ENCODE results near the gene TMPRSS11E. TPM values are rescaled to one million over a fixed set of nuclear protein-coding genes. Genes with fewer than 3 reads are reported as not detected.

Gene TMPRSS11E
- total and polyA plus RNA-seq, 7 experiments from 2014 or later: not detected

DNA sequence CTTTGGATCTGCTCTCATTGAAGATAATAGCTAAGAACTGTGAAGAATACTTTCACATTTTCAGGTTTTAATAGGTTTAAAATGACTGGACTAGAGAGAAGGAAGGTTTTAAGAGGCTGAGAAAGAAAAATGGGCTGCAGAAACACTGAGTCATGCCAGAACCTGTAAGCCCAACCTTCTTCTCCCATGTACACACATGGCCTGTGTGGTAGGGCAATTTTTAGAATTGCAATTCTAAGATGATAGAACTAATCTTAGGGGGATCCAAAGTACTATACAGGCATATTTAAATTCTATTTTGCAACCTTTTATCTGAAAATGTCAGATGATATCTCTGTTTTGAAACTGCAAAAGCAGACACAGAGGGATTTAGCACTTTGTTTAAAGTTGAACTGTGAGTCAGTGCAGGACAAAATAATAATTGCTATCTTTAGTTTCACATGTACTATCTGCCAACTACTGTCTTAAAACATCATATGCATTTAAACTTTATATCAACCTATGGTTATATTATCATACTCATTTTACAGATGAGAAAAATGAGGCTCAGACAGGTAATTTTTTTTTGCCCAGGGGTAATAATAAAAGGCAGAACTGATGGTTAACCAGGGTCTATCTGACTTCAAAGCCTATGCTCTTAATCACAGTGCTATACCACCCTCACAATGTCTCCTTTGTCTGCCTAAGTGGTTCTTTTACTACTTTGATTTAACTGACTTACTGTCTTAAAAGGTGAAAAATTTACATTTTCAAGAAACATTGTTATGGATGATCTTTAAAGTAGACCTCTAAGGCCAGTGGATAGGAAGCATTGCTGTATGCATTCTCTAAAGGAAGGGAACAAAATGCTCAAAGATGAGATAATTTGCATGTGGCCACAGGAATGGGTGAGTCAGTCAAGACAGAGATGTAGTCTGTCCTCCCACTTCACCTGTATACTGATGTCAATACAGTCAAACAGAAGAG is 4.3 kb downstream of the TMPRSS11E start:
- no peaks in the 10 kb centered on the region for H3K36me3 ChIP-seq (ENCODE audit: control insufficient read depth in 2 of 3, insufficient read depth in 3 of 3, low read length in 3 of 3)
- H3K9me3 ChIP-seq (ENCODE audit: control insufficient read depth in 2 of 3, low read length in 3 of 3): no peaks in the 10 kb centered on the region
- no peak overlapping the region for H3K27ac ChIP-seq (ENCODE audit: low read depth, low read length)
- H3K9me3 Mint-ChIP-seq: no peaks in the 10 kb centered on the region
- ChIA-PET CTCF (no interaction called here), POLR2A (no interaction called here)
- H3K4me1 ChIP-seq (ENCODE audit: control insufficient read depth in 2 of 2, insufficient read depth in 2 of 2, low read length in 2 of 2): no peaks in the 10 kb centered on the region
- no peak overlapping the region for H3K4me3 ChIP-seq (ENCODE audit: low read length)
- no peak for ATAC-seq
- no peak overlapping the region for H3K27ac Mint-ChIP-seq
- H3K27me3 ChIP-seq (ENCODE audit: control insufficient read depth in 2 of 2, insufficient read depth in 2 of 2, low read length in 2 of 2): no peaks in the 10 kb centered on the region
- H3K27me3 Mint-ChIP-seq: peaks cover 0 to 10% (median 0%) of the 10 kb centered on the region in 5 donors
- DNase-seq: no peak
- intact Hi-C loops (cut with micrococcal nuclease): no loop called here
- no peak overlapping the region for H3K4me3 Mint-ChIP-seq
- H3K36me3 Mint-ChIP-seq: peaks cover 0 to 2% (median 0%) of the 10 kb centered on the region in 5 donors
- H3K4me1 Mint-ChIP-seq: peaks cover 6 to 49% (median 30%) of the 10 kb centered on the region in 7 donors

DNA sequence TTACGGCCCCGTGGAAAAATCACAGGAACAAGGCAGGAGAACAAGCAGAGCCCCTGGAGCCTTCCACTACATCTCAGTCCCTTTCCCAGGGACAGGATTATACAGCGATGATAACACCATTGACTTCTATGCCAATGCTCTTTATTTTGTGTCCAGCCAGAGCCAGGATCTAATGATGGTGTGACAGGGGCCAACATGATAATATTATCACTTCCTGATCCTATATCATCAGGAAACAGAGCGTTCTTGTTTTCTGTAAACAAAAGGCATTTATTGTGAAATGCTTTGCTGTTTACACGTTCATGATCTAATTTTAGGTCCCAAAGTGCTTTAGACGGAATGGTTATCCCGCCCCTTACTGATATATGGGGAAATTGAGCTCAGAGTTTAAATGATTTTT is 12.8 kb downstream of the TMPRSS11E start:
- H3K36me3 ChIP-seq (ENCODE audit: control insufficient read depth in 2 of 3, insufficient read depth in 3 of 3, low read length in 3 of 3): no peaks in the 10 kb centered on the region
- Mint-ChIP-seq H3K4me3 (no peak overlapping the region), H3K9me3 (no peaks in the 10 kb centered on the region), H3K27me3 (peaks cover 0 to 12% (median 0%) of the 10 kb centered on the region in 5 donors), H3K4me1 (peaks cover under 1 to 15% (median 6%) of the 10 kb centered on the region in 7 donors), H3K36me3 (no peaks in the 10 kb centered on the region), H3K27ac (no peak overlapping the region)
- ATAC-seq: no peak
- CTCF ChIA-PET: no interaction called here
- POLR2A ChIA-PET: no interaction called here
- no peaks in the 10 kb centered on the region for H3K27me3 ChIP-seq (ENCODE audit: control insufficient read depth in 2 of 2, insufficient read depth in 2 of 2, low read length in 2 of 2)
- H3K4me1 ChIP-seq (ENCODE audit: control insufficient read depth in 2 of 2, insufficient read depth in 2 of 2, low read length in 2 of 2): no peaks in the 10 kb centered on the region
- intact Hi-C loops (cut with micrococcal nuclease): no loop called here
- no peak overlapping the region for H3K27ac ChIP-seq (ENCODE audit: low read depth, low read length)
- H3K4me3 ChIP-seq (ENCODE audit: low read length): no peak overlapping the region
- no peak for DNase-seq
- no peaks in the 10 kb centered on the region for H3K9me3 ChIP-seq (ENCODE audit: control insufficient read depth in 2 of 3, low read length in 3 of 3)

GRCh38 chr4:68461790-68462189 is 14.5 kb downstream of the TMPRSS11E start:
- H3K4me1 Mint-ChIP-seq: peaks cover 0 to 11% (median 4%) of the 10 kb centered on the region in 7 donors
- CTCF ChIA-PET: interaction anchor here (0.6 kb wide), 1 partner anchor 238 kb away, joined by 4 read pairs; no protein-coding TSS in a partner anchor
- Histone ChIP-seq H3K4me3 (ENCODE audit: low read length) (no peak overlapping the region), H3K27me3 (ENCODE audit: control insufficient read depth in 2 of 2, insufficient read depth in 2 of 2, low read length in 2 of 2) (no peaks in the 10 kb centered on the region), H3K36me3 (ENCODE audit: control insufficient read depth in 2 of 3, insufficient read depth in 3 of 3, low read length in 3 of 3) (no peaks in the 10 kb centered on the region), H3K27ac (ENCODE audit: low read depth, low read length) (no peak overlapping the region), H3K9me3 (ENCODE audit: control insufficient read depth in 2 of 3, low read length in 3 of 3) (no peaks in the 10 kb centered on the region), H3K4me1 (ENCODE audit: control insufficient read depth in 2 of 2, insufficient read depth in 2 of 2, low read length in 2 of 2) (no peaks in the 10 kb centered on the region)
- H3K4me3 Mint-ChIP-seq: no peak overlapping the region
- no peaks in the 10 kb centered on the region for H3K36me3 Mint-ChIP-seq
- POLR2A ChIA-PET: no interaction called here
- intact Hi-C loops (cut with micrococcal nuclease): no loop called here
- no peak overlapping the region for H3K27ac Mint-ChIP-seq
- DNase-seq (no peak), ATAC-seq (no peak)
- peaks cover 0 to 7% (median 0%) of the 10 kb centered on the region in 5 donors for H3K27me3 Mint-ChIP-seq
- H3K9me3 Mint-ChIP-seq: no peaks in the 10 kb centered on the region

DNA sequence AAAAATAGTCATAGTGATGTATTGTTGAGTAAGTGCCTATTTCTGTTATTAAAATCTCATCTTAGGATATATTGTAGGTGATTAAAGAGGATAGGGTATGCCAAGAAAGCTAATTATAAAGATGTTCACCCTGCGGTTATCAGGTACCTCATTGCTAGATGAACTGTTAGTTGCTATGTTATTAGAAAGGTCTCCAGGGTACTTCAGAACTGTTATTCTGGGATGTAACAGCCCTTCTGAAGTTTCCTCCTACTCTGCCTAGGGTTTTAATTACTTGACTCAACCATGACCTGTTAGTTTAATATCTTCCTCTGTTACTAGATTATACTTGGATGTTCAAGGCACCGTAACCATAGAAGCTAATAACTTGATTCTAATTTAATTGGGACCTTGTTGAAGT is 15.4 kb downstream of the TMPRSS11E start:
- H3K36me3 Mint-ChIP-seq: no peaks in the 10 kb centered on the region
- no peak for ATAC-seq
- intact Hi-C loops (cut with micrococcal nuclease): no loop called here

DNA sequence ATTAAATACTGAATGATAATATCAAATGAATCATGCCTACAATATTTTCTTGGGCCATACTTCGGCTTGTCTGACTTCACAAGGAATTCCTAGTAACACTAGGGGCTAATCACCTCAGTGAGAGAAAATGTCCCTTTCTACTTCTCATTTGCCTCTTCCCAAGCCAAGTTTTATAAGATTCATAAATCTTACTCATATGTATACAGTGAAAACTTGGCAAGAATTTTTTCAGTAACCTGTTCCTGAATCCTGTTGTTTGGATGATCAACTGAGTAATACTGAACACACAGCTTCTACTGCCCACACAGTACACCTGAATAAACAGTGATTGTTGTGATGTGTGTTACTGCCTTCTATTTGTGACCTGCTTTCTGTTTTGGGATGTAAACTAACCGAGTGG is 16.5 kb downstream of the TMPRSS11E start:
- ChIA-PET POLR2A (no interaction called here), CTCF (no interaction called here)
- intact Hi-C loops (cut with micrococcal nuclease): no loop called here
- ATAC-seq (no peak), DNase-seq (no peak)
- H3K27me3 Mint-ChIP-seq: peaks cover 0 to 5% (median 0%) of the 10 kb centered on the region in 5 donors
- no peaks in the 10 kb centered on the region for H3K9me3 Mint-ChIP-seq
- no peak overlapping the region for H3K4me3 Mint-ChIP-seq
- Histone ChIP-seq H3K4me3 (ENCODE audit: low read length) (no peak overlapping the region), H3K27me3 (ENCODE audit: control insufficient read depth in 2 of 2, insufficient read depth in 2 of 2, low read length in 2 of 2) (no peaks in the 10 kb centered on the region), H3K4me1 (ENCODE audit: control insufficient read depth in 2 of 2, insufficient read depth in 2 of 2, low read length in 2 of 2) (no peaks in the 10 kb centered on the region), H3K9me3 (ENCODE audit: control insufficient read depth in 2 of 3, low read length in 3 of 3) (no peaks in the 10 kb centered on the region), H3K27ac (ENCODE audit: low read depth, low read length) (no peak overlapping the region), H3K36me3 (ENCODE audit: control insufficient read depth in 2 of 3, insufficient read depth in 3 of 3, low read length in 3 of 3) (no peaks in the 10 kb centered on the region)
- no peaks in the 10 kb centered on the region for H3K36me3 Mint-ChIP-seq
- H3K4me1 Mint-ChIP-seq: peaks cover 0 to 11% (median 2%) of the 10 kb centered on the region in 7 donors
- H3K27ac Mint-ChIP-seq: peak overlapping the region in 1 of 9 donors; percentile 23

More for the DNA sequence above, 15.4 kb downstream of the TMPRSS11E start:
- ChIA-PET POLR2A (no interaction called here), CTCF (no interaction called here)
- Histone ChIP-seq H3K9me3 (ENCODE audit: control insufficient read depth in 2 of 3, low read length in 3 of 3) (no peaks in the 10 kb centered on the region), H3K4me1 (ENCODE audit: control insufficient read depth in 2 of 2, insufficient read depth in 2 of 2, low read length in 2 of 2) (no peaks in the 10 kb centered on the region), H3K27me3 (ENCODE audit: control insufficient read depth in 2 of 2, insufficient read depth in 2 of 2, low read length in 2 of 2) (no peaks in the 10 kb centered on the region), H3K36me3 (ENCODE audit: control insufficient read depth in 2 of 3, insufficient read depth in 3 of 3, low read length in 3 of 3) (no peaks in the 10 kb centered on the region), H3K27ac (ENCODE audit: low read depth, low read length) (no peak overlapping the region), H3K4me3 (ENCODE audit: low read length) (no peak overlapping the region)
- Mint-ChIP-seq H3K27me3 (peaks cover 0 to 5% (median 0%) of the 10 kb centered on the region in 5 donors), H3K4me1 (peaks cover 0 to 11% (median 2%) of the 10 kb centered on the region in 7 donors), H3K9me3 (no peaks in the 10 kb centered on the region), H3K27ac (no peak overlapping the region), H3K4me3 (no peak overlapping the region)
- no peak for DNase-seq

DNA sequence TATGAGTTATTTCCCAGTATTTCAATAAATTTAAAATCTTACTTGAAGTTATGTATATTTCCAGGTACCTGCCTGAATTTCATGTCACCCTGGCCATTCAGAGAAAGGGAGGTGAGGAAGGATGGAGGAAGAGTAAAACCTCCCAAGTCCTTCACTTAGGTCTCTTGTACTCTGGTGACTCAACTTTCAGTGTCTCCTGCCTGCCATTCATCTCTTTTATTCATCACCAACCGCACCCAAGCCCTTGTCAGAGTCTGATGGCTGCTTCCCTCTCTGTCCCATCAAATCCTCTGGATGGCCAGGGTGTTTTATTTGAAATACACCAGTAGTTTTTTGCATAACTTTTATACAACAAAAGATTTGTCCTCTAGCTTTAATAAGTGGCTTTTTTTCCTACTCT is 17.8 kb downstream of the TMPRSS11E start:
- Mint-ChIP-seq H3K27ac (no peak overlapping the region), H3K4me1 (peaks cover 6 to 19% (median 8%) of the 10 kb centered on the region in 7 donors), H3K4me3 (no peak overlapping the region), H3K27me3 (peaks cover 0 to 1% (median 0%) of the 10 kb centered on the region in 5 donors), H3K36me3 (no peaks in the 10 kb centered on the region), H3K9me3 (no peaks in the 10 kb centered on the region)
- Histone ChIP-seq H3K4me3 (ENCODE audit: low read length) (no peak overlapping the region), H3K27me3 (ENCODE audit: control insufficient read depth in 2 of 2, insufficient read depth in 2 of 2, low read length in 2 of 2) (no peaks in the 10 kb centered on the region), H3K9me3 (ENCODE audit: control insufficient read depth in 2 of 3, low read length in 3 of 3) (no peaks in the 10 kb centered on the region), H3K27ac (ENCODE audit: low read depth, low read length) (no peak overlapping the region), H3K36me3 (ENCODE audit: control insufficient read depth in 2 of 3, insufficient read depth in 3 of 3, low read length in 3 of 3) (no peaks in the 10 kb centered on the region), H3K4me1 (ENCODE audit: control insufficient read depth in 2 of 2, insufficient read depth in 2 of 2, low read length in 2 of 2) (no peaks in the 10 kb centered on the region)
- ChIA-PET POLR2A (no interaction called here), CTCF (no interaction called here)
- no peak for ATAC-seq
- no peak for DNase-seq
- intact Hi-C loops (cut with micrococcal nuclease): no loop called here

- H3K4me1 ChIP-seq (ENCODE audit: control insufficient read depth in 2 of 2, insufficient read depth in 2 of 2, low read length in 2 of 2): no peaks in the 10 kb centered on the region
- Mint-ChIP-seq H3K27ac (no peak overlapping the region), H3K4me1 (peaks cover 7 to 23% (median 13%) of the 10 kb centered on the region in 7 donors), H3K36me3 (no peaks in the 10 kb centered on the region), H3K27me3 (peaks cover 0 to 1% (median 0%) of the 10 kb centered on the region in 5 donors), H3K9me3 (no peaks in the 10 kb centered on the region), H3K4me3 (no peak overlapping the region)
- H3K27me3 ChIP-seq (ENCODE audit: control insufficient read depth in 2 of 2, insufficient read depth in 2 of 2, low read length in 2 of 2): no peaks in the 10 kb centered on the region
- ChIA-PET POLR2A (no interaction called here), CTCF (no interaction called here)
- DNase-seq (no peak), ATAC-seq (no peak)
- H3K4me3 ChIP-seq (ENCODE audit: low read length): no peak overlapping the region
- no peaks in the 10 kb centered on the region for H3K9me3 ChIP-seq (ENCODE audit: control insufficient read depth in 2 of 3, low read length in 3 of 3)
- no peak overlapping the region for H3K27ac ChIP-seq (ENCODE audit: low read depth, low read length)
- H3K36me3 ChIP-seq (ENCODE audit: control insufficient read depth in 2 of 3, insufficient read depth in 3 of 3, low read length in 3 of 3): no peaks in the 10 kb centered on the region
- intact Hi-C loops (cut with micrococcal nuclease): no loop called here
Observed at GRCh38 chr4:68466185-68466584, 18.9 kb downstream of the TMPRSS11E start.

All from naive thymus-derived CD4-positive, alpha-beta T cell (primary cell).